Sigmoid colon (tissue), 7 donors: ENCODE measurements around the gene CCDC159. TPM values are rescaled to one million over a fixed set of nuclear protein-coding genes. Genes with fewer than 3 reads are reported as not detected.

Source experiments
- DNase-seq: peaks from one replicate; pipeline ENCODE4 v3.0.0-alpha.2; 2019
- H3K27ac ChIP-seq, 4 donors: fragments of 200-600 bp; sonication (generic); one replicate each; pipeline ENCODE4 v1.5.1; 2016 to 2019; ENCODE audit warnings: mild to moderate bottlenecking in 1 of 4
- H3K27me3 ChIP-seq, 3 donors: fragments of 200-600 bp; sonication (generic); one replicate each; pipeline ENCODE4 v1.5.1; 2019; ENCODE audit warnings: mild to moderate bottlenecking in 1 of 3
- H3K36me3 ChIP-seq, 4 donors: fragments of 200-600 bp; sonication (generic); one replicate each; pipeline ENCODE4 v1.5.1; 2016 to 2019
- H3K4me1 ChIP-seq, 4 donors: fragments of 200-600 bp; sonication (generic); one replicate each; pipeline ENCODE4 v1.5.1; 2017 to 2019
- H3K4me3 ChIP-seq, 4 donors: fragments of 200-600 bp; sonication (generic); one replicate each; pipeline ENCODE4 v1.5.1; 2017 to 2019; ENCODE audit warnings: mild to moderate bottlenecking in 2 of 4, moderate library complexity in 1 of 4
- H3K9me3 ChIP-seq, 4 donors: fragments of 200-600 bp in 3 of 4; sonication (generic) in 3 of 4; one replicate each; pipeline versions ENCODE4 v1.5.1 to v1.6.1; 2013 to 2019
- CTCF ChIP-seq, 4 experiments: fragments of 450-650 bp in 3 of 4; fragments of 200-600 bp in 1 of 4; IDR thresholded peaks; one replicate each; pipeline ENCODE4 v1.5.1; 2016 to 2019; ENCODE audit warnings: antibody characterized with exemption in 4 of 4, mild to moderate bottlenecking in 3 of 4, moderate library complexity in 2 of 4
- EP300 ChIP-seq, 4 donors: sonication (generic); formaldehyde crosslinking; IDR thresholded peaks; one replicate each; pipeline ENCODE4 v1.6.1; 2017; ENCODE audit warnings: antibody characterized with exemption in 4 of 4
- POLR2A ChIP-seq, 2 donors: fragments of 450-650 bp; IDR thresholded peaks; one replicate each; pipeline ENCODE4 v1.6.1; 2016; ENCODE audit warnings: antibody characterized with exemption in 2 of 2, mild to moderate bottlenecking in 2 of 2, moderate library complexity in 2 of 2
- POLR2AphosphoS5 ChIP-seq, 4 donors: sonication (generic); formaldehyde crosslinking; IDR thresholded peaks; one replicate each; pipeline ENCODE4 v1.6.1; 2017; ENCODE audit warnings: antibody characterized with exemption in 4 of 4
- WGBS, 2 donors: extraction: QIAGEN DNeasy Blood & Tissue Kit; methylation state at CpG; one replicate each; pipeline ENCODE4 v1.1.7; 2013; 5-methylcytosine and 5-hydroxymethylcytosine counted together
- intact Hi-C: fragments of 100-400 bp; cut with DNase I; formaldehyde crosslinking; loops from one replicate; pipeline ENCODE4 v1.15.1; 2023
- polyA plus RNA-seq, 3 donors: library from polyadenylated mRNA; stranded (reverse); fragments of 200-250 nt; gene quantifications; one replicate each; pipeline ENCODE4 v1.2.3, GENCODE V29; 2013
- total RNA-seq, 4 donors: library from RNA; depleted of rRNA; stranded (reverse); fragments of >200 nt; gene quantifications; one replicate each; pipeline ENCODE4 v1.1.0, GENCODE V29; 2016
- donor health status: healthy with polysubstance abuse.
- donor health status: Bipolar disorder and iron deficiency.
- donor health status: healthy.

Gene CCDC159
- total and polyA plus RNA-seq, 7 donors: 11.6 to 42.4 (median 19.6) TPM

GRCh38 chr19:11361037-11361770 is 14.9 kb downstream of the CCDC159 start:
- H3K36me3 ChIP-seq: peaks cover 7 to 74% (median 25%) of the 10 kb centered on the region in 4 donors

GRCh38 chr19:11361771-11362731 is 15.7 kb downstream of the CCDC159 start:
- no peaks in the 10 kb centered on the region for H3K9me3 ChIP-seq
- H3K27me3 ChIP-seq: no peaks in the 10 kb centered on the region
- no peak overlapping the region for H3K4me3 ChIP-seq
- DNase-seq: no peak
- intact Hi-C loops: no loop called here
- whole genome bisulfite sequencing, 2 donors: 55 to 75% methylated on average over 35 of the region's 35 CpGs
- peaks cover 7 to 74% (median 25%) of the 10 kb centered on the region in 4 donors for H3K36me3 ChIP-seq
- H3K27ac ChIP-seq: no peak overlapping the region
- H3K4me1 ChIP-seq: peaks cover 0 to 2% (median under 1%) of the 10 kb centered on the region in 4 donors
- TF ChIP-seq CTCF (IDR thresholded peaks at IDR 0.05) (no peak), EP300 (IDR thresholded peaks at IDR 0.05) (no peak), POLR2AphosphoS5 (IDR thresholded peaks at IDR 0.05) (no peak), POLR2A (IDR thresholded peaks at IDR 0.05) (no peak)

More at GRCh38 chr19:11361037-11361770, 14.9 kb downstream of the CCDC159 start:
- Histone ChIP-seq H3K9me3 (no peaks in the 10 kb centered on the region), H3K4me3 (no peak overlapping the region), H3K4me1 (peaks cover 0 to 11% (median 8%) of the 10 kb centered on the region in 4 donors), H3K27ac (no peak overlapping the region), H3K27me3 (no peaks in the 10 kb centered on the region)
- intact Hi-C loops: no loop called here
- WGBS, 2 donors: 21 to 64% methylated on average over 43 of the region's 43 CpGs
- TF ChIP-seq EP300 (IDR thresholded peaks at IDR 0.05) (no peak), POLR2AphosphoS5 (IDR thresholded peaks at IDR 0.05) (no peak), CTCF (IDR thresholded peaks at IDR 0.05) (no peak), POLR2A (IDR thresholded peaks at IDR 0.05) (no peak)
- no peak for DNase-seq

GRCh38 chr19:11363881-11364280 is 17.6 kb downstream of the CCDC159 start:
- peaks cover 7 to 76% (median 25%) of the 10 kb centered on the region in 4 donors for H3K36me3 ChIP-seq
- no peak overlapping the region for H3K4me3 ChIP-seq
- WGBS, 2 donors: 93 to 94% methylated on average over 10 of the region's 10 CpGs
- intact Hi-C loops: no loop called here
- H3K9me3 ChIP-seq: no peaks in the 10 kb centered on the region
- no peaks in the 10 kb centered on the region for H3K4me1 ChIP-seq
- no peak overlapping the region for H3K27ac ChIP-seq
- no peak for DNase-seq
- no peaks in the 10 kb centered on the region for H3K27me3 ChIP-seq
- TF ChIP-seq CTCF (IDR thresholded peaks at IDR 0.05): no peak
- TF ChIP-seq EP300 (IDR thresholded peaks at IDR 0.05): no peak
- TF ChIP-seq POLR2AphosphoS5 (IDR thresholded peaks at IDR 0.05): no peak
- TF ChIP-seq POLR2A (IDR thresholded peaks at IDR 0.05): no peak

GRCh38 chr19:11364296-11364904 is 18.1 kb downstream of the CCDC159 start:
- Histone ChIP-seq H3K36me3 (peaks cover 7 to 71% (median 24%) of the 10 kb centered on the region in 4 donors), H3K4me1 (no peaks in the 10 kb centered on the region), H3K9me3 (no peaks in the 10 kb centered on the region), H3K4me3 (no peak overlapping the region), H3K27me3 (no peaks in the 10 kb centered on the region), H3K27ac (no peak overlapping the region)
- intact Hi-C loops: no loop called here
- TF ChIP-seq CTCF (IDR thresholded peaks at IDR 0.05) (no peak), POLR2AphosphoS5 (IDR thresholded peaks at IDR 0.05) (no peak), EP300 (IDR thresholded peaks at IDR 0.05) (no peak), POLR2A (IDR thresholded peaks at IDR 0.05) (no peak)
- DNase-seq: no peak
- 91 to 95% methylated on average over 28 of the region's 28 CpGs for WGBS, 2 donors
